Calu3 (cell line): ENCODE data around the gene ELAVL3. TPM values are rescaled to one million over a fixed set of nuclear protein-coding genes. Genes with fewer than 3 reads are reported as not detected.

Source experiments
- BruUV-seq: library from RNA; stranded (reverse); fragments of 400-500 nt; replicated peaks from 2 replicates; lab custom pipeline; 2021; lab: Mats Ljungman, UMichigan
- CTCF ChIA-PET: fragments of 300-600 bp; sonication (Branson Sonifier 250); formaldehyde crosslinking; loops from one replicate; lab custom pipeline; 2022; ENCODE audit warnings: antibody characterized with exemption; lab: Charles Lee
- DNase-seq: peaks from one replicate; pipeline ENCODE4 v3.0.0; 2022
- H3K27ac Mint-ChIP-seq: one replicate; pipeline ENCODE4 v1.8.0; 2022; ENCODE audit warnings: mixed read lengths; ENCODE audit not compliant: unreplicated experiment
- H3K27me3 Mint-ChIP-seq: one replicate; pipeline ENCODE4 v1.8.0; 2022; ENCODE audit warnings: mixed read lengths; ENCODE audit not compliant: unreplicated experiment
- H3K36me3 Mint-ChIP-seq: one replicate; pipeline ENCODE4 v1.8.0; 2022; ENCODE audit warnings: mild to moderate bottlenecking, moderate library complexity, mixed read lengths; ENCODE audit not compliant: insufficient read depth, unreplicated experiment
- H3K4me1 Mint-ChIP-seq: one replicate; pipeline ENCODE4 v1.8.0; 2022; ENCODE audit warnings: mild to moderate bottlenecking, low read depth, mixed read lengths; ENCODE audit not compliant: unreplicated experiment
- H3K4me3 Mint-ChIP-seq: one replicate; pipeline ENCODE4 v1.8.0; 2022; ENCODE audit warnings: mild to moderate bottlenecking, low read depth, moderate library complexity, mixed read lengths; ENCODE audit not compliant: unreplicated experiment
- H3K9me3 Mint-ChIP-seq: one replicate; pipeline ENCODE4 v1.8.0; 2022; ENCODE audit warnings: low read depth, mixed read lengths; ENCODE audit not compliant: unreplicated experiment
- intact Hi-C: fragments of 100-400 bp; cut with micrococcal nuclease; formaldehyde crosslinking; loops from one replicate; pipeline ENCODE4 v1.10.0; 2022; ENCODE audit not compliant: unreplicated experiment
- total RNA-seq: library from RNA; stranded (reverse); gene quantifications from 2 replicates; pipeline ENCODE4 v1.2.3, GENCODE V29; 2022
- TF ChIP-seq, protein P1 (sequence below): fragments of 200-600 bp; IDR thresholded peaks from one replicate; pipeline ENCODE4 v1.8.0; 2022; ENCODE audit warnings: antibody characterized with exemption; ENCODE audit not compliant: unreplicated experiment

The ELAVL3 gene
- total RNA-seq, 1 experiment from 2014 or later: not detected

DNA sequence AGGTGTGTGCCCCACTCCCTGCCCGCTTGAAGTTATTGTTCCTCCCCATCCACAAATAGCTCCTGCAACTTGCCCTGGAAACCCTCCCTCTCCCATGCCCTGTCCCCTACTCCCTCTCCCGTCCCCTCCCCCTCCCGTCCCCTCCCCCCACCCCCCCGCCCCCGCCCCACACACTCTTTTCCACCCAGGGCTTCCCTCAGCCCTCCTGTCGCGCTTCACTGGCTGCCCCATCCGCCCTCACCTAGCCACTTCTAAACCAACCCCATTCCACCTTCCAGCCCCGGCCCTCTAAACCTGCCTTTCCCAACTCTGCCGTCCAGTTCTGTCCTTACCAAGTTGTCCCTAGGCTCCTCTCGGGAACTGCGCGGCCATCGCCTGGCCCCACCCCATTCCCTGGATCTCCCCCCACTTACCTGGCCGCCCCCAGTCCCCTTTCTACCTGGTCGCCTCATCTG lies 62.7 kb downstream of the ELAVL3 start:
- BruUV-seq: no TSS peak
- intact Hi-C loops: loop anchor here (5.0 kb wide), 1 partner anchor 36 kb away; the partner anchor contains the start of gene EPOR
- Mint-ChIP-seq H3K27ac (no peak overlapping the region), H3K9me3 (no peaks in the 10 kb centered on the region), H3K36me3 (peaks cover 31% of the 10 kb centered on the region), H3K27me3 (peaks cover 6% of the 10 kb centered on the region), H3K4me1 (peaks cover 3% of the 10 kb centered on the region), H3K4me3 (peak overlapping the region; percentile 83)
- TF ChIP-seq, protein P1, sequence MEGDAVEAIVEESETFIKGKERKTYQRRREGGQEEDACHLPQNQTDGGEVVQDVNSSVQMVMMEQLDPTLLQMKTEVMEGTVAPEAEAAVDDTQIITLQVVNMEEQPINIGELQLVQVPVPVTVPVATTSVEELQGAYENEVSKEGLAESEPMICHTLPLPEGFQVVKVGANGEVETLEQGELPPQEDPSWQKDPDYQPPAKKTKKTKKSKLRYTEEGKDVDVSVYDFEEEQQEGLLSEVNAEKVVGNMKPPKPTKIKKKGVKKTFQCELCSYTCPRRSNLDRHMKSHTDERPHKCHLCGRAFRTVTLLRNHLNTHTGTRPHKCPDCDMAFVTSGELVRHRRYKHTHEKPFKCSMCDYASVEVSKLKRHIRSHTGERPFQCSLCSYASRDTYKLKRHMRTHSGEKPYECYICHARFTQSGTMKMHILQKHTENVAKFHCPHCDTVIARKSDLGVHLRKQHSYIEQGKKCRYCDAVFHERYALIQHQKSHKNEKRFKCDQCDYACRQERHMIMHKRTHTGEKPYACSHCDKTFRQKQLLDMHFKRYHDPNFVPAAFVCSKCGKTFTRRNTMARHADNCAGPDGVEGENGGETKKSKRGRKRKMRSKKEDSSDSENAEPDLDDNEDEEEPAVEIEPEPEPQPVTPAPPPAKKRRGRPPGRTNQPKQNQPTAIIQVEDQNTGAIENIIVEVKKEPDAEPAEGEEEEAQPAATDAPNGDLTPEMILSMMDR: no peak
- CTCF ChIA-PET: interaction anchor here (0.7 to 1.8 kb wide), 4 partner anchors 17 to 37 kb away, joined by 3 to 7 read pairs (median 6); partner anchors contain the start of genes EPOR, ODAD3 and PRKCSH
- no peak for DNase-seq

DNA sequence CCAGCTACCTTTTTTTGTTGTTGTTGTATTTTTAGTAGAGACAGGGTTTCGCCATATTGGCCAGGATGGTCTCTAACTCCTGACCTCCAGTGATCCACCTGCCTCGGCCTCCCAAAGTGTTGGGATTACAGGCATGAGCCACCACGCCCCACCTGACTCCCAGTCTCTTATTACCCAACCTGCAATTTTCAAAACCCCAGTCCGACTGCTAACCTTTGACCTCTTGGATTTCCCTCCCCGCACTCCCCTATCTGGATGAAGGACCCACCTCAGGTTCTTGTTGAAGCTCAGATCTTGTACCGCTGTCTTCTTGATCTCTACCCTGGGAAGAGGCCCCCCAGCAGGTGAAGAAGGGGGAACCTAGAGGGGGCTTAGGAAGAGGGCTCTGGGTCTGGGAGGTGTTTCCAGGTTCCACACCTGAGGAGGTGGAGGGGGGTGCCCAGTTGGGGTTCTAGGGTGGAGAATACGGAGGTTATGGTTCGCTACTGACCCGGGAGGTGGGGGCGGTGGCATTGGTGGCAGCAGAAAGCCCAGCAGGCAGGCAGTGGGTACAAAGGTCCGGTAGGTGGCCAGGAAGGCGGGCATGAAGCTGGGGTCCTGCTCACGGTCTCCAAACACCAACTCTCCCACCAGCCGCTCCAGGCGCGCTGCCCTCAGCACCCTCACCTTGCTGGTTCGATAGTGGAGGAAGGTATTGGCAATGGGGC lies 64.3 kb downstream of the ELAVL3 start:
- Mint-ChIP-seq H3K27ac (no peak overlapping the region), H3K4me3 (no peak overlapping the region), H3K9me3 (no peaks in the 10 kb centered on the region), H3K36me3 (peaks cover 23% of the 10 kb centered on the region), H3K4me1 (no peaks in the 10 kb centered on the region), H3K27me3 (no peaks in the 10 kb centered on the region)
- no peak for DNase-seq
- CTCF ChIA-PET: no interaction called here
- BruUV-seq: no TSS peak
- TF ChIP-seq, protein P1: no peak
- intact Hi-C loops: loop anchor here (5.0 kb wide), 1 partner anchor 34 kb away; the partner anchor contains the start of gene EPOR

DNA sequence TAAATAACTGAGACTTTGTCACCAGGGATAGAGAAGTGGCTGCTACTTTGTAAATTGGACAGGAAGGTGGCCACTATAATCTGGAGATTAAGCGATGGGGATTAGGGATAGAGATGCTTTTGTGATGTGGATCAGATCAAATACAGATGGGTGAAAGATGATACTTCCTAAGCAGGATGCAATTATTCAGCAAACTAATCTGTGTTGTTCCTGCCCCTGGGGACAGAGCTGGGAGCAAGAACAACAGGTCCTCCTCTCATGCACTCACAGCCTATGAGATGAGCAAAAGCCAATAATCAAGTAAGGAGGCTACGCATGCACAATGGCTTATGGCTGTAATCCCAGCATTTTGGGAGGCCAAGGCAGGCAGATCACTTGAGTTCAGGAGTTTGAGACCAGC lies 66.3 kb downstream of the ELAVL3 start:
- BruUV-seq: no TSS peak
- H3K27ac Mint-ChIP-seq: no peak overlapping the region
- TF ChIP-seq, protein P1: no peak
- DNase-seq: no peak
- CTCF ChIA-PET: no interaction called here
- H3K27me3 Mint-ChIP-seq: no peaks in the 10 kb centered on the region
- intact Hi-C loops: no loop called here
- no peaks in the 10 kb centered on the region for H3K9me3 Mint-ChIP-seq
- peaks cover 20% of the 10 kb centered on the region for H3K36me3 Mint-ChIP-seq
- H3K4me3 Mint-ChIP-seq: no peak overlapping the region
- no peaks in the 10 kb centered on the region for H3K4me1 Mint-ChIP-seq

DNA sequence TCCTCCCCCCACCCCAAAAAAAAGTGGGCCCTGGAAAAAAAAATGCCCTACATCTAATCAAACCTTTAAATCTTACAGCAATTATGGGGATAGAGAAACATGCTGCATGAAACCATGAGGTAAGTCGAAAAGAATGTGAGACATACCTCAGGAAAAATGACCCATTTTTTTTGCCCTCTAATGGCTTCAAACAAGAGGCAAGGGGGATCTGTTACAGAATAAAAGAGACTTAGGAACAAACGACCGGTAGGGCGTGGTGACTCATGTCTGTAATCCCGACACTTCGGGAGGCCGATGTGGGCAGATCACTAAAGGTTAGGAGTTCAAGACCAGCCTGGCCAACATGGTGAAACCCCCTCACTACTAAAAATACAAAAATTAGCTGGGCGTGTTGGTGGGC lies 70.2 kb downstream of the ELAVL3 start:
- Mint-ChIP-seq H3K27ac (no peak overlapping the region), H3K27me3 (no peaks in the 10 kb centered on the region), H3K4me3 (no peak overlapping the region), H3K36me3 (peaks cover 7% of the 10 kb centered on the region), H3K4me1 (no peaks in the 10 kb centered on the region), H3K9me3 (no peaks in the 10 kb centered on the region)
- intact Hi-C loops: no loop called here
- CTCF ChIA-PET: no interaction called here
- no peak for DNase-seq
- TF ChIP-seq, protein P1: no peak
- BruUV-seq: no TSS peak
